ENCODE data around the gene RLF. TPM values are rescaled to one million over a fixed set of nuclear protein-coding genes. Genes with fewer than 3 reads are reported as not detected.
A peak's percentile ranks its signal among the peaks of the same experiment; 100 is the strongest.

Gene RLF
- polyA plus RNA-seq, 2 of the 4 experiments (the other 2 are of a cell fraction): 4.7 to 7.9 TPM

DNA sequence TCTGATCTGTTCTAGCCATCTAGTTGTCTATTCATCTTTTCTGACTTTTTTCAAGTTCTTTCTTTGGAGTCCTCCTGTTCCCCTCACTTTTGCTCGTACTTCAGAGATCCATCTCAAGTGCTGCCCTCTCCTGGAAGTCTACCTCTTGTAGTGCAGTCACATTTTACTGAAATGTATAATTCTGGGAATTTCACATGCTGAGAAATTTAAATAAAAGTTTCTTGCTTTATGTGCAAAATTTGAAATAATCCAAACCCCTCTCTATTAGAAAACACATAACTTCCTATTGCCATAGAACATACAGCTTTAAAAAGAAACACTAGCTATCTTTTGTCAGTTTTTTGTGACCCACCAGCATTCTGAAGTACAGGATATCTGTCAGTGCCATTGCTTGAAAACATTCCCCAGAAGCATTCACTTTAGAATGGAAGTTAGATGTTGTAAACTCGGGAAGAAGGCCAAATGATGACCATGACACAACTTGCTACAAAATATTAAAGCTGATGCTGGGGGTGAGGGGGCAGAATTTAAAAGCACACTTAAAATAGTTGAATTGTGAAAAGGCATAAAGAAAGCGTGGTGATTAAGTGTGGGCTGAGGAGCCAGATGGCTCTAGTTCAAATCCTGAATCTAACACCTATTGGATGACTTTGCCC lies 22.0 kb downstream of the RLF start:
- no peak for TF ChIP-seq SMC3 (IDR thresholded peaks at IDR 0.05)
- TF ChIP-seq, protein P1, sequence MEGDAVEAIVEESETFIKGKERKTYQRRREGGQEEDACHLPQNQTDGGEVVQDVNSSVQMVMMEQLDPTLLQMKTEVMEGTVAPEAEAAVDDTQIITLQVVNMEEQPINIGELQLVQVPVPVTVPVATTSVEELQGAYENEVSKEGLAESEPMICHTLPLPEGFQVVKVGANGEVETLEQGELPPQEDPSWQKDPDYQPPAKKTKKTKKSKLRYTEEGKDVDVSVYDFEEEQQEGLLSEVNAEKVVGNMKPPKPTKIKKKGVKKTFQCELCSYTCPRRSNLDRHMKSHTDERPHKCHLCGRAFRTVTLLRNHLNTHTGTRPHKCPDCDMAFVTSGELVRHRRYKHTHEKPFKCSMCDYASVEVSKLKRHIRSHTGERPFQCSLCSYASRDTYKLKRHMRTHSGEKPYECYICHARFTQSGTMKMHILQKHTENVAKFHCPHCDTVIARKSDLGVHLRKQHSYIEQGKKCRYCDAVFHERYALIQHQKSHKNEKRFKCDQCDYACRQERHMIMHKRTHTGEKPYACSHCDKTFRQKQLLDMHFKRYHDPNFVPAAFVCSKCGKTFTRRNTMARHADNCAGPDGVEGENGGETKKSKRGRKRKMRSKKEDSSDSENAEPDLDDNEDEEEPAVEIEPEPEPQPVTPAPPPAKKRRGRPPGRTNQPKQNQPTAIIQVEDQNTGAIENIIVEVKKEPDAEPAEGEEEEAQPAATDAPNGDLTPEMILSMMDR (IDR thresholded peaks at IDR 0.05): peak; percentile 45
- TF ChIP-seq, protein P2, sequence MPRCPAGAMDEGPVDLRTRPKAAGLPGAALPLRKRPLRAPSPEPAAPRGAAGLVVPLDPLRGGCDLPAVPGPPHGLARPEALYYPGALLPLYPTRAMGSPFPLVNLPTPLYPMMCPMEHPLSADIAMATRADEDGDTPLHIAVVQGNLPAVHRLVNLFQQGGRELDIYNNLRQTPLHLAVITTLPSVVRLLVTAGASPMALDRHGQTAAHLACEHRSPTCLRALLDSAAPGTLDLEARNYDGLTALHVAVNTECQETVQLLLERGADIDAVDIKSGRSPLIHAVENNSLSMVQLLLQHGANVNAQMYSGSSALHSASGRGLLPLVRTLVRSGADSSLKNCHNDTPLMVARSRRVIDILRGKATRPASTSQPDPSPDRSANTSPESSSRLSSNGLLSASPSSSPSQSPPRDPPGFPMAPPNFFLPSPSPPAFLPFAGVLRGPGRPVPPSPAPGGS (IDR thresholded peaks at IDR 0.05): no peak
- no peak for TF ChIP-seq BHLHE40 (IDR thresholded peaks at IDR 0.05; ENCODE audit: low read depth, low read length)
- no peak for TF ChIP-seq MAX (IDR thresholded peaks at IDR 0.05)
- no peak for TF ChIP-seq HEYL (CRISPR knock-in tag; IDR thresholded peaks at IDR 0.05)
- TF ChIP-seq RAD21 (conservative IDR thresholded peaks at IDR 0.05 in 1 of 2, IDR thresholded peaks at IDR 0.05 in 1 of 2): 0 out of 5 replicates have a peak, but pooled peaks of 1 of the 2 experiments have one; percentile 26
- no peak for TF ChIP-seq CHD4 (IDR thresholded peaks at IDR 0.05; ENCODE audit: borderline replicate concordance)
- 38% methylated on average over 3 of the region's 3 CpGs for WGBS (ENCODE audit: missing lambda C conversion rate)
- H3K4me2 ChIP-seq: no peak overlapping the region
- no peaks in the 10 kb centered on the region for H3K9me3 ChIP-seq
- POLR2A ChIA-PET: no interaction called here
- H3K4me1 ChIP-seq: no peaks in the 10 kb centered on the region
- no peak overlapping the region for H3K27ac ChIP-seq
- CTCF ChIA-PET: interaction anchor here (0.5 to 1.9 kb wide), 16 partner anchors 9 to 274 kb away, joined by 3 to 11 read pairs (median 4); partner anchors contain the start of gene RLF
- ATAC-seq: peak in 1 of 2 experiments; percentile 75; a peak in 3 of 6 replicates
- DNase-seq (ENCODE audit: low read depth in 1 of 2, low spot score in 1 of 2): peak in 1 of 2 experiments; percentile 39
- no peak for FAIRE-seq
- no peak overlapping the region for H3K4me3 ChIP-seq

DNA sequence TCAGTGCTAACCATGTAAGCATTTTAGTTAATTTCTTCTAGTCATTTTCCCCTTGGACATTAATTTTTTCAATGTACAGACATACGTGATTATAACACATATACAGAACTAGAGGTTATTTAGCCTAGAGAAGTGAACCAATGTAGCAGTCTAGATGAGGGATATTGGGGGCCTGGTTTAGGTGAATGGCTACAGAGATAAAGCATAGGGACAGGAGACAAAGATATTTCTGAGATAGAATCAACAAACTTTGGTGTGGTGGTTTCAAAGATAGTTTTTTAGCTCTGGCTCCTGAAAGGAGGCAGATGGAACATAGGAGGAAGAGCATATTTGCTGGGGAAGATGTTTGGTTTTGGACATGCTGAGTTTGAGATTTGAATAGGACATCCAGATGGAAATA lies 23.0 kb downstream of the RLF start:
- POLR2A ChIA-PET: no interaction called here
- H3K4me2 ChIP-seq: no peak overlapping the region
- H3K4me1 ChIP-seq: no peaks in the 10 kb centered on the region
- CTCF ChIA-PET: interaction anchor here (1.4 to 1.9 kb wide), 4 partner anchors 13 to 154 kb away, joined by 4 to 11 read pairs (median 5); no protein-coding TSS in a partner anchor
- no peak for ATAC-seq
- no peaks in the 10 kb centered on the region for H3K9me3 ChIP-seq
- no peak for TF ChIP-seq HMGXB4 (CRISPR knock-in tag; IDR thresholded peaks at IDR 0.05; ENCODE audit: borderline replicate concordance)
- TF ChIP-seq SMC3 (IDR thresholded peaks at IDR 0.05): no peak
- no peak for TF ChIP-seq CBX2 (IDR thresholded peaks at IDR 0.05; ENCODE audit: borderline replicate concordance, low read depth)
- no peak for TF ChIP-seq PBX3 (IDR thresholded peaks at IDR 0.05)
- TF ChIP-seq RFX5 (IDR thresholded peaks at IDR 0.05): no peak
- TF ChIP-seq, protein P2 (IDR thresholded peaks at IDR 0.05): no peak
- no peak for TF ChIP-seq MAZ (IDR thresholded peaks at IDR 0.05; ENCODE audit: borderline replicate concordance, low read depth, low read length)
- TF ChIP-seq HOXB13 (CRISPR knock-in tag; IDR thresholded peaks at IDR 0.05; ENCODE audit: low read depth): no peak
- no peak for TF ChIP-seq SREBF2 (IDR thresholded peaks at IDR 0.05)
- TF ChIP-seq, protein P3, sequence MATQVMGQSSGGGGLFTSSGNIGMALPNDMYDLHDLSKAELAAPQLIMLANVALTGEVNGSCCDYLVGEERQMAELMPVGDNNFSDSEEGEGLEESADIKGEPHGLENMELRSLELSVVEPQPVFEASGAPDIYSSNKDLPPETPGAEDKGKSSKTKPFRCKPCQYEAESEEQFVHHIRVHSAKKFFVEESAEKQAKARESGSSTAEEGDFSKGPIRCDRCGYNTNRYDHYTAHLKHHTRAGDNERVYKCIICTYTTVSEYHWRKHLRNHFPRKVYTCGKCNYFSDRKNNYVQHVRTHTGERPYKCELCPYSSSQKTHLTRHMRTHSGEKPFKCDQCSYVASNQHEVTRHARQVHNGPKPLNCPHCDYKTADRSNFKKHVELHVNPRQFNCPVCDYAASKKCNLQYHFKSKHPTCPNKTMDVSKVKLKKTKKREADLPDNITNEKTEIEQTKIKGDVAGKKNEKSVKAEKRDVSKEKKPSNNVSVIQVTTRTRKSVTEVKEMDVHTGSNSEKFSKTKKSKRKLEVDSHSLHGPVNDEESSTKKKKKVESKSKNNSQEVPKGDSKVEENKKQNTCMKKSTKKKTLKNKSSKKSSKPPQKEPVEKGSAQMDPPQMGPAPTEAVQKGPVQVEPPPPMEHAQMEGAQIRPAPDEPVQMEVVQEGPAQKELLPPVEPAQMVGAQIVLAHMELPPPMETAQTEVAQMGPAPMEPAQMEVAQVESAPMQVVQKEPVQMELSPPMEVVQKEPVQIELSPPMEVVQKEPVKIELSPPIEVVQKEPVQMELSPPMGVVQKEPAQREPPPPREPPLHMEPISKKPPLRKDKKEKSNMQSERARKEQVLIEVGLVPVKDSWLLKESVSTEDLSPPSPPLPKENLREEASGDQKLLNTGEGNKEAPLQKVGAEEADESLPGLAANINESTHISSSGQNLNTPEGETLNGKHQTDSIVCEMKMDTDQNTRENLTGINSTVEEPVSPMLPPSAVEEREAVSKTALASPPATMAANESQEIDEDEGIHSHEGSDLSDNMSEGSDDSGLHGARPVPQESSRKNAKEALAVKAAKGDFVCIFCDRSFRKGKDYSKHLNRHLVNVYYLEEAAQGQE (IDR thresholded peaks at IDR 0.05): no peak
- no peak for TF ChIP-seq RNF2 (IDR thresholded peaks at IDR 0.05; ENCODE audit: borderline replicate concordance, low read depth)
- TF ChIP-seq RAD21 (conservative IDR thresholded peaks at IDR 0.05 in 1 of 2, IDR thresholded peaks at IDR 0.05 in 1 of 2): no peak
- no peak for TF ChIP-seq GATA3 (IDR thresholded peaks at IDR 0.05; ENCODE audit: borderline replicate concordance)
- no peak for TF ChIP-seq TP53 (CRISPR knock-in tag; IDR thresholded peaks at IDR 0.05)
- no peak for TF ChIP-seq ZSCAN20 (CRISPR knock-in tag; IDR thresholded peaks at IDR 0.05)
- DNase-seq (ENCODE audit: low read depth in 1 of 2, low spot score in 1 of 2): no peak
- FAIRE-seq: no peak
- no peak overlapping the region for H3K27ac ChIP-seq
- 90% methylated on average over 1 of the region's 1 CpG for WGBS (ENCODE audit: missing lambda C conversion rate)
- no peak overlapping the region for H3K4me3 ChIP-seq
